ENCODE results near the gene FXYD5. TPM values are rescaled to one million over a fixed set of nuclear protein-coding genes. Genes with fewer than 3 reads are reported as not detected.
"Not testable (repeated sequence)": the region's sequence is repeated elsewhere in the genome, so short reads cannot be mapped to it uniquely, and the experiment has no call there.

The FXYD5 gene
- total RNA-seq, 2 experiments from 2014 or later: 455 to 524 TPM

- no peaks in the 10 kb centered on the region for H3K9me3 Mint-ChIP-seq
- no peak overlapping the region for H3K4me3 Mint-ChIP-seq
- peaks cover 42% of the 10 kb centered on the region for H3K4me1 Mint-ChIP-seq
- ChIA-PET POLR2A (no interaction called here), CTCF (interaction anchor here (1.2 kb wide), 1 partner anchor 126 kb away, joined by 3 read pairs; no protein-coding TSS in a partner anchor)
- H3K27me3 Mint-ChIP-seq: peaks cover 10% of the 10 kb centered on the region
- no peak overlapping the region for H3K27ac Mint-ChIP-seq
- peaks cover 8% of the 10 kb centered on the region for H3K36me3 Mint-ChIP-seq (ENCODE audit: low read depth)
- DNase-seq: no peak
Observed at GRCh38 chr19:35144259-35144599, 10.3 kb upstream of the FXYD5 start.

GRCh38 chr19:35144600-35145436, 9.7 kb upstream of the FXYD5 start:
- CTCF ChIA-PET: interaction anchor here (1.1 to 1.2 kb wide), 2 partner anchors 9 to 125 kb away, joined by 3 read pairs; no protein-coding TSS in a partner anchor
- DNase-seq: peak; percentile 28
- POLR2A ChIA-PET: no interaction called here
- Mint-ChIP-seq H3K4me3 (no peak overlapping the region), H3K9me3 (no peaks in the 10 kb centered on the region), H3K27ac (peak overlapping the region; percentile 9), H3K27me3 (peaks cover 10% of the 10 kb centered on the region), H3K36me3 (ENCODE audit: low read depth) (peaks cover 8% of the 10 kb centered on the region), H3K4me1 (peaks cover 42% of the 10 kb centered on the region)

GRCh38 chr19:35146746-35147459, 7.6 kb upstream of the FXYD5 start:
- H3K4me3 Mint-ChIP-seq: no peak overlapping the region

GRCh38 chr19:35149463-35149862, 5.1 kb upstream of the FXYD5 start:
- POLR2A ChIA-PET: no interaction called here
- H3K36me3 Mint-ChIP-seq (ENCODE audit: low read depth): peaks cover 8% of the 10 kb centered on the region
- H3K9me3 Mint-ChIP-seq: no peaks in the 10 kb centered on the region
- DNase-seq: no peak
- H3K27me3 Mint-ChIP-seq: no peaks in the 10 kb centered on the region
- no peak overlapping the region for H3K27ac Mint-ChIP-seq
- H3K4me1 Mint-ChIP-seq: peaks cover 37% of the 10 kb centered on the region
- CTCF ChIA-PET: interaction anchor here (0.6 to 2.6 kb wide), 4 partner anchors 8 to 591 kb away, joined by 3 to 5 read pairs (median 4); no protein-coding TSS in a partner anchor
- H3K4me3 Mint-ChIP-seq: no peak overlapping the region

More at GRCh38 chr19:35146746-35147459, 7.6 kb upstream of the FXYD5 start:
- Mint-ChIP-seq H3K36me3 (ENCODE audit: low read depth) (peaks cover 8% of the 10 kb centered on the region), H3K9me3 (no peaks in the 10 kb centered on the region), H3K27ac (no peak overlapping the region), H3K27me3 (peaks cover 7% of the 10 kb centered on the region), H3K4me1 (peaks cover 34% of the 10 kb centered on the region)
- ChIA-PET CTCF (interaction anchor here (0.6 to 2.6 kb wide), 2 partner anchors 16 to 22 kb away, joined by 3 to 5 read pairs; no protein-coding TSS in a partner anchor), POLR2A (no interaction called here)
- DNase-seq: no peak

- no peaks in the 10 kb centered on the region for H3K9me3 Mint-ChIP-seq
- peaks cover 28% of the 10 kb centered on the region for H3K4me1 Mint-ChIP-seq
- H3K36me3 Mint-ChIP-seq (ENCODE audit: low read depth): peaks cover 16% of the 10 kb centered on the region
- ChIA-PET CTCF (interaction anchor here (1.0 kb wide), 1 partner anchor 9 kb away, joined by 4 read pairs; no protein-coding TSS in a partner anchor), POLR2A (no interaction called here)
- DNase-seq: no peak
- H3K27ac Mint-ChIP-seq: peak overlapping the region; percentile 26
- no peaks in the 10 kb centered on the region for H3K27me3 Mint-ChIP-seq
- no peak overlapping the region for H3K4me3 Mint-ChIP-seq
Observed at GRCh38 chr19:35150445-35150844, 4.1 kb upstream of the FXYD5 start.

- H3K36me3 Mint-ChIP-seq (ENCODE audit: low read depth): peaks cover 25% of the 10 kb centered on the region
- ChIA-PET CTCF (interaction anchor here (1.0 to 3.6 kb wide), 2 partner anchors 9 to 14 kb away, joined by 5 to 33 read pairs; partner anchors contain the start of gene FXYD7), POLR2A (no interaction called here)
Observed at GRCh38 chr19:35151273-35152065, 3.1 kb upstream of the FXYD5 start.

GRCh38 chr19:35153129-35153522, 1.4 kb upstream of the FXYD5 start:
- Mint-ChIP-seq H3K27ac (peak overlapping the region; percentile 16), H3K36me3 (ENCODE audit: low read depth) (peaks cover 35% of the 10 kb centered on the region), H3K4me1 (peaks cover 46% of the 10 kb centered on the region), H3K4me3 (peak overlapping the region; percentile 100)
- H3K9me3 Mint-ChIP-seq, H3K27me3 Mint-ChIP-seq, POLR2A ChIA-PET, DNase-seq: not testable (repeated sequence)
- CTCF ChIA-PET: interaction anchor here (0.7 to 3.6 kb wide), 10 partner anchors 8 to 555 kb away, joined by 3 to 33 read pairs (median 8); partner anchors contain the start of gene FXYD7

More at GRCh38 chr19:35151273-35152065, 3.1 kb upstream of the FXYD5 start:
- Mint-ChIP-seq H3K4me1 (peaks cover 33% of the 10 kb centered on the region), H3K9me3 (no peaks in the 10 kb centered on the region), H3K4me3 (no peak overlapping the region), H3K27me3 (no peaks in the 10 kb centered on the region), H3K27ac (no peak overlapping the region)
- no peak for DNase-seq

GRCh38 chr19:35153701-35154524, 622 bp upstream of the FXYD5 start:
- Mint-ChIP-seq H3K36me3 (ENCODE audit: low read depth) (peaks cover 43% of the 10 kb centered on the region), H3K4me3 (peak overlapping the region; percentile 100), H3K27me3 (no peaks in the 10 kb centered on the region), H3K4me1 (peaks cover 53% of the 10 kb centered on the region), H3K27ac (peak overlapping the region; percentile 99), H3K9me3 (no peaks in the 10 kb centered on the region)
- DNase-seq: peak; percentile 79
- ChIA-PET CTCF (interaction anchor here (0.6 to 3.6 kb wide), 17 partner anchors 8 to 554 kb away, joined by 3 to 33 read pairs (median 4); partner anchors contain the start of genes FXYD7 and LGI4), POLR2A (interaction anchor here (0.6 to 1.0 kb wide), 2 partner anchors 13 to 51 kb away, joined by 3 to 4 read pairs; no protein-coding TSS in a partner anchor)

- Mint-ChIP-seq H3K4me3 (peak overlapping the region; percentile 100), H3K9me3 (no peaks in the 10 kb centered on the region), H3K36me3 (ENCODE audit: low read depth) (peaks cover 59% of the 10 kb centered on the region), H3K27ac (peak overlapping the region; percentile 99), H3K4me1 (peaks cover 60% of the 10 kb centered on the region), H3K27me3 (no peaks in the 10 kb centered on the region)
- ChIA-PET CTCF (interaction anchor here (0.8 to 3.6 kb wide), 3 partner anchors 7 to 54 kb away, joined by 3 to 33 read pairs (median 10); partner anchors contain the start of gene FXYD7), POLR2A (no interaction called here)
- peak; percentile 40 for DNase-seq
Observed at GRCh38 chr19:35155441-35155840, 906 bp downstream of the FXYD5 start.

- H3K9me3 Mint-ChIP-seq: peaks cover under 1% of the 10 kb centered on the region
- CTCF ChIA-PET: interaction anchor here (0.8 kb wide), 1 partner anchor 54 kb away, joined by 3 read pairs; no protein-coding TSS in a partner anchor
- H3K4me1 Mint-ChIP-seq: peaks cover 58% of the 10 kb centered on the region
- H3K27ac Mint-ChIP-seq: peak overlapping the region; percentile 99
- H3K36me3 Mint-ChIP-seq (ENCODE audit: low read depth): peaks cover 65% of the 10 kb centered on the region
- peak overlapping the region; percentile 100 for H3K4me3 Mint-ChIP-seq
- no peak for DNase-seq
- POLR2A ChIA-PET: no interaction called here
- H3K27me3 Mint-ChIP-seq: no peaks in the 10 kb centered on the region
Observed at GRCh38 chr19:35155981-35156672, 1.6 kb downstream of the FXYD5 start.

- ChIA-PET CTCF (no interaction called here), POLR2A (no interaction called here)
- no peak for DNase-seq
- H3K27ac Mint-ChIP-seq: peak overlapping the region; percentile 99
- H3K9me3 Mint-ChIP-seq: peaks cover 6% of the 10 kb centered on the region
- peak overlapping the region; percentile 100 for H3K4me3 Mint-ChIP-seq
- H3K27me3 Mint-ChIP-seq: no peaks in the 10 kb centered on the region
- H3K4me1 Mint-ChIP-seq: peaks cover 62% of the 10 kb centered on the region
- peaks cover 71% of the 10 kb centered on the region for H3K36me3 Mint-ChIP-seq (ENCODE audit: low read depth)
Observed at GRCh38 chr19:35156673-35157014, 2.1 kb downstream of the FXYD5 start.

Measured in activated CD4-positive, alpha-beta T cell treated with anti-CD3 and anti-CD28 coated beads, Interleukin-2, amount 10 ng/mL, durations not matched to agents 7 days and 5 days (primary cell).